ENCODE measurements around the gene ABTB2.

GRCh38 chr11:34149786-34150185 lies 208.0 kb downstream of the ABTB2 start:
- TF ChIP-seq CTCF (conservative IDR thresholded peaks at IDR 0.05; ENCODE audit: low read length) = peak; percentile 52
- TF ChIP-seq EZH2phosphoT487 (IDR thresholded peaks at IDR 0.05; ENCODE audit: borderline replicate concordance, low read depth, low read length) = no peak
